Neutrophil (primary cell): Measurements from ENCODE around the gene TBX5.
"Not testable (repeated sequence)": the region's sequence is repeated elsewhere in the genome, so short reads cannot be mapped to it uniquely, and the experiment has no call there.

ENCODE experiments used
- H3K27ac ChIP-seq: fragments of 200-600 bp; sonication (generic); 2 replicates; pipeline ENCODE4 v1.5.1; 2016; ENCODE audit warnings: mild to moderate bottlenecking, moderate library complexity
- H3K27me3 ChIP-seq: fragments of 200-600 bp; sonication (generic); 2 replicates; pipeline ENCODE4 v1.6.0; 2016; ENCODE audit warnings: mild to moderate bottlenecking
- H3K36me3 ChIP-seq: fragments of 200-600 bp; sonication (generic); 2 replicates; pipeline ENCODE4 v1.5.1; 2017
- H3K4me1 ChIP-seq, 2 experiments: fragments of 200-600 bp in 1 of 2; sonication (generic) in 1 of 2; 1 replicate in 1 of 2; 2 replicates in 1 of 2; pipeline versions ENCODE4 v1.5.1 to v1.6.1; 2013 to 2016; ENCODE audit warnings: low read depth in 1 of 2, low read length in 1 of 2, mild to moderate bottlenecking in 1 of 2, moderate library complexity in 1 of 2; ENCODE audit not compliant: control insufficient read depth in 1 of 2, insufficient read depth in 1 of 2
- H3K4me3 ChIP-seq, 2 experiments: fragments of 200-600 bp in 1 of 2; sonication (generic) in 1 of 2; 1 replicate in 1 of 2; 2 replicates in 1 of 2; pipeline ENCODE4 v1.5.1; 2013 to 2016; ENCODE audit warnings: low read depth in 1 of 2, low read length in 1 of 2, mild to moderate bottlenecking in 1 of 2, moderate library complexity in 1 of 2
- H3K9me3 ChIP-seq: fragments of 200-600 bp; sonication (generic); 2 replicates; pipeline ENCODE4 v1.5.1; 2016
- CTCF ChIP-seq: fragments of 200-600 bp; sonication (generic); IDR thresholded peaks from 2 replicates; pipeline ENCODE4 v1.5.1; 2016; ENCODE audit warnings: antibody characterized with exemption

The TBX5 gene

GRCh38 chr12:114360485-114360884, 45.5 kb downstream of the TBX5 start:
- H3K27me3 ChIP-seq = no peaks in the 10 kb centered on the region
- H3K4me3 ChIP-seq = no peak overlapping the region
- H3K36me3 ChIP-seq = no peaks in the 10 kb centered on the region
- TF ChIP-seq CTCF = no peak
- no peaks in the 10 kb centered on the region for H3K4me1 ChIP-seq
- no peak overlapping the region for H3K27ac ChIP-seq
- no peaks in the 10 kb centered on the region for H3K9me3 ChIP-seq

GRCh38 chr12:114355389-114356088, 50.4 kb downstream of the TBX5 start:
- Histone ChIP-seq H3K4me1 (no peaks in the 10 kb centered on the region), H3K36me3 (no peaks in the 10 kb centered on the region), H3K27ac (no peak overlapping the region), H3K4me3 (no peak overlapping the region), H3K9me3 (no peaks in the 10 kb centered on the region), H3K27me3 (no peaks in the 10 kb centered on the region)
- TF ChIP-seq CTCF = no peak

GRCh38 chr12:114349239-114349638, 56.7 kb downstream of the TBX5 start:
- not testable (repeated sequence) for H3K36me3 ChIP-seq, H3K4me3 ChIP-seq, H3K4me1 ChIP-seq

GRCh38 chr12:114347861-114348260, 58.1 kb downstream of the TBX5 start:
- Histone ChIP-seq H3K27ac (no peak overlapping the region), H3K4me3 (no peak overlapping the region), H3K4me1 (no peaks in the 10 kb centered on the region), H3K27me3 (no peaks in the 10 kb centered on the region), H3K36me3 (no peaks in the 10 kb centered on the region), H3K9me3 (no peaks in the 10 kb centered on the region)
- no peak for TF ChIP-seq CTCF

More at GRCh38 chr12:114349239-114349638, 56.7 kb downstream of the TBX5 start:
- H3K27ac ChIP-seq, H3K9me3 ChIP-seq, H3K27me3 ChIP-seq: not testable (repeated sequence)

GRCh38 chr12:114344831-114345230, 61.1 kb downstream of the TBX5 start:
- H3K27ac ChIP-seq = no peak overlapping the region
- H3K36me3 ChIP-seq = no peaks in the 10 kb centered on the region
- no peaks in the 10 kb centered on the region for H3K27me3 ChIP-seq
- no peak overlapping the region for H3K4me3 ChIP-seq
- no peak for TF ChIP-seq CTCF
- no peaks in the 10 kb centered on the region for H3K9me3 ChIP-seq
- no peaks in the 10 kb centered on the region for H3K4me1 ChIP-seq

GRCh38 chr12:114344303-114344663, 61.7 kb downstream of the TBX5 start:
- Histone ChIP-seq H3K27ac (no peak overlapping the region), H3K4me1 (no peaks in the 10 kb centered on the region), H3K4me3 (no peak overlapping the region), H3K9me3 (no peaks in the 10 kb centered on the region), H3K36me3 (no peaks in the 10 kb centered on the region), H3K27me3 (no peaks in the 10 kb centered on the region)
- no peak for TF ChIP-seq CTCF
